GM10847 (cell line): ENCODE data around the gene TYRO3.

Source experiments
- POLR2A ChIP-seq: IDR thresholded peaks from 2 replicates; pipeline ENCODE4 v1.6.1; 2011; ENCODE audit not compliant: insufficient read length; ENCODE audit errors: extremely low read depth

TYRO3 gene

GRCh38 chr15:41566121-41566885 lies 7.3 kb downstream of the TYRO3 start:
- no peak for TF ChIP-seq POLR2A

DNA sequence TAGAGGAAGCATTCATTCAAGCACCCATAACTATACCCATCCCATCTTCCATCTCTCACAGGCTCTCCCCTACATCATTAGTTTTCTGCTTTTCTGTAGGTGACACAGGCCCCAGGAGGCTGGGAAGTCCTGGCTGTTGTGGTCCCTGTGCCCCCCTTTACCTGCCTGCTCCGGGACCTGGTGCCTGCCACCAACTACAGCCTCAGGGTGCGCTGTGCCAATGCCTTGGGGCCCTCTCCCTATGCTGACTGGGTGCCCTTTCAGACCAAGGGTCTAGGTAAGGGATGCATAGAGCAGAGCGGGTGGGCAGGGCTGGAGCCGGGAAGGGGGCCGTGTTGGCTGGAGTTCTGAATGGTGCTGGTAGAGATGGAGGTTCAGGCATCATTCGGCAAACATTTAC lies 8.2 kb downstream of the TYRO3 start:
- no peak for TF ChIP-seq POLR2A

GRCh38 chr15:41567862-41568261 lies 8.8 kb downstream of the TYRO3 start:
- TF ChIP-seq POLR2A, result no peak

GRCh38 chr15:41568350-41569017 lies 9.5 kb downstream of the TYRO3 start:
- no peak for TF ChIP-seq POLR2A

- no peak for TF ChIP-seq POLR2A
Measured at GRCh38 chr15:41570764-41571163, 11.8 kb downstream of the TYRO3 start.

GRCh38 chr15:41571948-41572347 lies 12.9 kb downstream of the TYRO3 start:
- TF ChIP-seq POLR2A, result no peak

DNA sequence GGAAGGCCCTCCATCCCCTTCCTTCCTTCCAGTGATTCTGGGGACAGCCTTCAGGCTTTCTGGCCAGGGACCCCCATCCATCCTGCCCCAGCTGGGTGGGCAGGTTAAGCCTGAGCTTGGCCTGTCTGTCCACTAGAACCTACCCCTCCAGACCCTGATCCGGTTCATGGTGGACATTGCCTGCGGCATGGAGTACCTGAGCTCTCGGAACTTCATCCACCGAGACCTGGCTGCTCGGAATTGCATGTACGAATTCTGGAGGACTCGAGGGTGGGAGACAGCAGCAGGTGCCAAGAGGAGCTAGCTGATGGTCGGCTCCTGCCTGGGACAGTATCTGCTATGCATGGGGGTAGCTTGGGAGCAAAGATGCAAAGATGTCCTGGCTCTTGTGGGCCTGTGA lies 13.9 kb downstream of the TYRO3 start:
- TF ChIP-seq POLR2A, result no peak

GRCh38 chr15:41573396-41573795 lies 14.4 kb downstream of the TYRO3 start:
- no peak for TF ChIP-seq POLR2A

DNA sequence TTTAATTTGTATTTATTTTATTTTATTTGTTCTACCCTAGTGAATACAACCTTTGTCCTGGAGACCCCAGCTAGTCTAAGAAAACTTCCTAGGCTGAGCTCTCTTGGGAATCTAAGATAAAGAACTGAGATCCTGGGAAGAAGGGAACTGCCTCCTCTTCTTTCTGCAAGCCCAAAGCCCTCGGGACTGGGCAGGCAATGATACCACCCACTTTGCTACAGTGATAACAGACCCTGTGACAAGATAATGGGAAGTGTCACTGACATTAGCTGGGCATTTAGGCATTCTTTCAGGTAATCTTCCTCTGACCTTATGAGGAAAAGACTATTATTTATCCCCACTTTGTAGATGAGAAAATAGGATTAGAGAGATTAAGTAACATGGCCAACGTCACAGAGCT lies 15.1 kb downstream of the TYRO3 start:
- TF ChIP-seq POLR2A, result no peak

GRCh38 chr15:41575282-41575681 lies 16.3 kb downstream of the TYRO3 start:
- no peak for TF ChIP-seq POLR2A

GRCh38 chr15:41577863-41578735 lies 19.1 kb downstream of the TYRO3 start:
- TF ChIP-seq POLR2A, result no peak

GRCh38 chr15:41578736-41579383 lies 19.8 kb downstream of the TYRO3 start:
- TF ChIP-seq POLR2A, result no peak

DNA sequence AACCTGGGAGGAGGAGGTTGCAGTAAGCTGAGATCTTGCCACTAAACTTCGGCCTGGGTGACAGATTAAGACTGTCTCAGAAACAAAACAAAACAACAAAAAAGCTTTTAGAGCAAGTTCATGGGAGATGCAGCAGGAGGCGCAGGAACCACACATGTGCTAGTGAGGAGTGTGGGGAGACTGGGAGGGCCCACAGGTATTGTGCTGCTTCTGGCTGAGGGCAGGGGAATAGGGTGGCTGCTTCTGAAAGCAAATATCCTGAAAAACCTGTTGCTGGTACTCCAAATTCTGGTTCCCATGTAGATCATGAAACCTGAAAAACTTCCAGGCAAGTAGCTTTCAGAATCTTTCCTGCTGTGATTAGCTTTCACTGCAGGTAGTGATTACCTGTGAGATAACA lies 22.1 kb downstream of the TYRO3 start:
- TF ChIP-seq POLR2A, result no peak

DNA sequence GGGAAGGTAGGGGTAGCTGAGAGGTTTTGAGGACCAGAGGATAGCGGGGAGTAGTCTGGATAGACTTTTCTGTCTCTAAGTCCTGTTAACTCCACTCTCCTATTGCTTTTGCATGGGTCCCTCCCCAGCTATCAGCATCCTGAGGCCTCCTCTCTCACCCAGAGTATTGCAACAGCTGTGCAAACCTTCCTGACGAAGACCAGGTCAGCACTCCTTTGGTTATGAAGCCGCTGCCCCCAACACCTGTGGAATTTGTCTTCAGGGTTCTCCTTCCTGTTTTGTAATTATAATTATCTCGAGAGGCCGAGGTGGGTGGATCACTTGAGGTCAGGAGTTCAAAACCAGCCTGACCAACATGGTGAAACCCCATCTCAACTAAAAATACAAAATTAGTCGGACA lies 24.8 kb downstream of the TYRO3 start:
- TF ChIP-seq POLR2A, result no peak

GRCh38 chr15:41584636-41585126 lies 25.7 kb downstream of the TYRO3 start:
- no peak for TF ChIP-seq POLR2A
